Stimulated activated CD4-positive, alpha-beta T cell treated with anti-CD3 and anti-CD28 coated beads, TNF-alpha, amount 100 ng/mL, for 48 hours (primary cell): ENCODE measurements around the gene ANKDD1A.
A peak's percentile ranks its signal among the peaks of the same experiment; 100 is the strongest.

Experiments used
- DNase-seq, 3 donors: peaks; one replicate each; pipeline ENCODE4 v3.0.0-alpha.2; 2020; ENCODE audit warnings: low read depth in 3 of 3

The ANKDD1A gene

GRCh38 chr15:64911311-64912186, at the start of gene ANKDD1A:
TSS of gene ANKDD1A (plus strand) at chr15:64911902. CDS start at chr15:64911931, 29 bp downstream.
- DNase-seq = peak in 2 of 3 donors; percentile 27 to 28

- DNase-seq = no peak
Observed at GRCh38 chr15:64861960-64862359, 49.7 kb upstream of the ANKDD1A start.

GRCh38 chr15:64862408-64862807, 49.3 kb upstream of the ANKDD1A start:
- DNase-seq = no peak

- no peak for DNase-seq
Observed at GRCh38 chr15:64864068-64864467, 47.6 kb upstream of the ANKDD1A start.

- DNase-seq = no peak
Observed at GRCh38 chr15:64865126-64865997, 46.3 kb upstream of the ANKDD1A start.

- no peak for DNase-seq
Observed at GRCh38 chr15:64865998-64866520, 45.6 kb upstream of the ANKDD1A start.

- DNase-seq = no peak
Observed at GRCh38 chr15:64869501-64869900, 42.2 kb upstream of the ANKDD1A start.

GRCh38 chr15:64870353-64870752, 41.3 kb upstream of the ANKDD1A start:
- DNase-seq = no peak

GRCh38 chr15:64875641-64876223, 36.0 kb upstream of the ANKDD1A start:
- no peak for DNase-seq

- DNase-seq = no peak
Observed at GRCh38 chr15:64877435-64877834, 34.3 kb upstream of the ANKDD1A start.

GRCh38 chr15:64878705-64879104, 33.0 kb upstream of the ANKDD1A start:
- DNase-seq = no peak

GRCh38 chr15:64883100-64883581, 28.6 kb upstream of the ANKDD1A start:
- no peak for DNase-seq

- peak; percentile 58 to 67 (median 67) for DNase-seq
Observed at GRCh38 chr15:64883997-64884511, 27.6 kb upstream of the ANKDD1A start.

- no peak for DNase-seq
Observed at GRCh38 chr15:64884679-64885078, 27.0 kb upstream of the ANKDD1A start.

- no peak for DNase-seq
Observed at GRCh38 chr15:64888336-64888735, 23.4 kb upstream of the ANKDD1A start.

GRCh38 chr15:64891561-64891960, 20.1 kb upstream of the ANKDD1A start:
- DNase-seq = no peak

- DNase-seq = peak in 1 of 3 donors; percentile 42
Observed at GRCh38 chr15:64892847-64893403, 18.8 kb upstream of the ANKDD1A start.

GRCh38 chr15:64893481-64894394, 18.0 kb upstream of the ANKDD1A start:
- DNase-seq = peak; percentile 94 to 98 (median 96)

GRCh38 chr15:64894395-64895056, 17.2 kb upstream of the ANKDD1A start:
- DNase-seq = peak in 2 of 3 donors; percentile 45 to 69
